Stimulated activated CD4-positive, alpha-beta T cell treated with anti-CD3 and anti-CD28 coated beads, Interleukin-4, amount 100 ng/mL, for 1 hour (primary cell): ENCODE measurements around the gene ACTN4.

ENCODE experiments used
- DNase-seq: peaks from one replicate; pipeline ENCODE4 v3.0.0-alpha.2; 2020

Gene ACTN4

DNA sequence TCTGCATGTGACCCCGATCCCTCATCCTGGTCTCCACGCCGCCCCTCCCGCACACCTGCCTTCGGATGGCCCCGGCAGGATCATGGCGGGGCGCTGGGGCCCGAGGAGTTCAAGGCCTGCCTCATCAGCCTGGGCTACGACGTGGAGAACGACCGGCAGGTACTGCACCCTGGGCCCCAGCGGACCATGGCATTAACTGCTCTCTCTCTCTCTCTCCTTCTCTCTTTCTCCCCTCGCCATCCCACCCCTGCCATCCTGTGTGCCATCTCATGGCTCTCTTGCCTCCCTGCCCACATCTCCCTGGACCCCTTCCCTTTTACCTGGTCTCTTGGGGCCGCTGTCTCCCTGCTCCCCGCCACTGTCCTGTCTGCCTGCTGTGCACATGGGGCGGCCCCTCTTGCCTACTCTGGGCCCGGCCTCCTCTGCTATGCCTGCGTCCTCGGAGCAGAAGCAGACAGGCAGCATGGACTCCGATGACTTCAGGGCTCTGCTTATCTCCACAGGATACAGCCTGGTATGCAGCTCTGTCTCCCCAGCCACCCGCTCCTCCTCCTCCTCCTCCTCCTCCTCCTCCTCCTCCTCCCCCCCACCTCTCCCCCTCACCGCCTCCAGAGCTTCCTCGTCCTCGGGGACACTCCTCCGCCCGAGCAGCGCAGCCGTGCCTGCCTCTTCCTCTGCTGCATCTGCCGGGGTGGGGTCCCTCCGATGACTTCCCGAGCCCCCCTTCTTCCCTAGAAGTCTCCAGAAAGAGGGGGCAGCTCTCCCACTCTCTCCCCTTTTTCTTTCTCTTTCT is 80.6 kb downstream of the ACTN4 start:
- DNase-seq, result no peak

DNA sequence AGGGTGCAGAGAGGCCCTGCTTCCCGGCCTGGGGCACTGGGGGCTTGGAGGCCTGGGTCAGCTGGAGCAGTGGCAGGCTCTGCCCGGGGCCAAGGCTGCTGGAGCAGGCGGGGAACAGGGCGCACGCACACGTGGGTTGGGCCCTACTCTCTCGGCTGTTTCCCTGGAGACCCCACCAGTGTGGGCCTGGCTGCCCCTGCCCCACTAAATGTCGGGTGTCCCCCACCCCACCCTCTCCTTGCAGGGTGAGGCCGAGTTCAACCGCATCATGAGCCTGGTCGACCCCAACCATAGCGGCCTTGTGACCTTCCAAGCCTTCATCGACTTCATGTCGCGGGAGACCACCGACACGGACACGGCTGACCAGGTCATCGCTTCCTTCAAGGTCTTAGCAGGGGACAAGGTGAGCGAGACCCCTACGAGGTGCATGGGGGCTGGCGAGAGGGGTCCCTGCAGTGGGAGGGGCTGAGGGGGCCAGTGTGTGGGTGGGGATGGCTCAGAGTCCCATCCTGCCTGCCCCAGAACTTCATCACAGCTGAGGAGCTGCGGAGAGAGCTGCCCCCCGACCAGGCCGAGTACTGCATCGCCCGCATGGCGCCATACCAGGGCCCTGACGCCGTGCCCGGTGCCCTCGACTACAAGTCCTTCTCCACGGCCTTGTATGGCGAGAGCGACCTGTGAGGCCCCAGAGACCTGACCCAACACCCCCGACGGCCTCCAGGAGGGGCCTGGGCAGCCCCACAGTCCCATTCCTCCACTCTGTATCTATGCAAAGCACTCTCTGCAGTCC is 81.5 kb downstream of the ACTN4 start:
- DNase-seq, result no peak

DNA sequence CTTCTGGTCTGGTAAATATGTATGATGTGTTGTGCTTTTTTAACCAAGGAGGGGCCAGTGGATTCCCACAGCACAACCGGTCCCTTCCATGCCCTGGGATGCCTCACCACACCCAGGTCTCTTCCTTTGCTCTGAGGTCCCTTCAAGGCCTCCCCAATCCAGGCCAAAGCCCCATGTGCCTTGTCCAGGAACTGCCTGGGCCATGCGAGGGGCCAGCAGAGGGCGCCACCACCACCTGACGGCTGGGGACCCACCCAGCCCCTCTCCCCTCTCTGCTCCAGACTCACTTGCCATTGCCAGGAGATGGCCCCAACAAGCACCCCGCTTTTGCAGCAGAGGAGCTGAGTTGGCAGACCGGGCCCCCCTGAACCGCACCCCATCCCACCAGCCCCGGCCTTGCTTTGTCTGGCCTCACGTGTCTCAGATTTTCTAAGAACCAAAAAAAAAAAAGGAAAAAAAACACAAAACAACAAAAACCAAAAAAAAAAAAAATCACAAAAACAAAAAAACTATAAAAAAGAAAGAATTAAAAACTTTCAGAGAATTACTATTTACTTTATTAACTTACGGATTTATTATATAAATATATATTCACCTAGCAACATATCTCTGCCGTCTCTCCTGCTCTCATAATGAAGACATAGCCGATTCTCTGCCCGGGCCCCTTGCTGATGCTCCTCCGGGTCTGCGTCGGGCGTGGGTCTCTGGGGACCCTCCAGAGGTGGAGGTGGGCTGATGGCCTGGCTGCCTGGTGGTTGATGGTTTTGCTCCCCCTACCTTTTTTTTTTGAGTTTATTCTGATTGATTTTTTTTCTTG is 82.4 kb downstream of the ACTN4 start:
- DNase-seq, result peak; percentile 85

DNA sequence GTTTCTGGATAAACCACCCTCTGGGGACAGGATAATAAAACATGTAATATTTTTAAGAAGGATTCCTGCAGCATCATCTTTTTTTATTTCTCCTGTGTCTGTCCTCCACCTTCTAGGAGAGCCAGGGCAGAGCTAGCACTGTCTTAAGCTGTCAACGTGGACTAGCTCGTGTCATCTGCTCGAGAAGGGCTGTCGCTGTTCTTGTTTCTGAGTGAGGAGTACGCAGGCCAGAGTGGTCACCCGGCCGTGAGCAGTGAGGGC is 83.0 kb downstream of the ACTN4 start:
- no peak for DNase-seq

DNA sequence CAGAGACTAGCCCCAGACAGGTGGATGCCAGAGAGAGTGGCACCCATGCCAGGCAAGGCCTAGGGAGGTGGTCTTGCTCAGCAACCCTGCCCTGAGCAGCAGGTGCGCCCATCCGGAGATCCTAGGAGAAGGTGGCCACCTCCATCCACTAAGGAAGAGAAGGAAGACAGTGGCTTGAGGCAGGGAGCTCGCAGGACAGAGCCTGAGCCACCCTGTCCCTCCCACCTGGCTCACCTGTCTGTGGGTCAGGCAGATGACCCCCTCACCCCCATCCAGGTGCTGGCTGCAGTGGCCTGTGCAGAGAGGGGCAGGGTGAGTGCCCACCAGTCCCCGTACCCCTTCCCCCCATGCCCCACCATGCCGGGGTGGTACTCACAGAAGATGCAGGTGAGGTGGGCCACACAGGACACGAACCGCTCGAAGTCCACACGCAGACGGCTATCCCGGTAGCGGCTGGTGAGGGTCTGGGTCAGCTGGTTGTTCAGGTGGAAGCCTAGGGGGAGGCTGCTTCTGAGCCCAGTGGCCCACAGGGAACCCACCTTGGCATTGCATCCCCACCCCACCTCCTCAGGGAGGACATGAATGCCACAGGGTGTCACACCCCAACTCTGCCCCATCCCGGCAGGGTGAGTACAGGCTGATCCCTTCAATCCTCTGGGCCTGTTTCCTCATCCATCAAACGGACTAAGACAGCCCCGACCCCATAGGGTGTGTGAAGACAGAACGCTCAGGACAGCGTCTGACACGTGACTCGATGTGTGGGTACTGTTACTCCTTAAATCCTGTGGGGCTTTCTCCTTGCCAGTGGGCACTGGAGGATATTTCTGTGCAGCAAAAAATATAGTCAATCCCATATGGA is 83.5 kb downstream of the ACTN4 start:
- DNase-seq, result no peak

DNA sequence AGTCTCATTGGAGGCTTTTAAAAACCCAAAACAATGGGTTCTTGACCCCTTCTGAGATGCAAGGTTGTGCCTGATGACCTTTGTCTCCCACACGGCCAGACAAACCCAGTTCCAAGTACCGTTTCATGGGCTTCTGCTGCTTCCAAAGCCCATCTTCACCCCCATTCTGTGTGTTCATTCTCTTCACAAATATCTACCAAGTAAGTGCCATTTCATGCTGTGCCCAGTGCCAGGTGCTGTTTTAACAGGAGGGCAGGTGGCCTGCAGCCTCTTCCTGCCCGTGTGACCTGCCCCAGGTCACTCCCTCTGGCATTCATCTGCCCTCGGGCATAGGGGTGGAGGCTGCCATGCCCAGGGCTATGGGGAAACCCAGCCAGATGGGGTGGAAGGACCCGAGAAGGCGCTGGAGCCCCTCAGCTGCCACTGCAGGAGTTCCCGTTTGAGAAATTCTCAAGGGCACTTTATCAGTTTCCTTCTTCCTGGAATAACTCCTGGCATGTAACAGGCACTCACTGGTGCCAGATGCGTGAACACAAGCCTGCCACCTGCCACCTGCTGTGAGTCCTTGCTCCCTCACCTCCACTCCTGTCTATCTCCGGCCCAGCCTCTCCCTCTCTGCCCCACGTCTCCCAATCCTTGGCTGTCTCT is 84.3 kb downstream of the ACTN4 start:
- DNase-seq, result no peak

DNA sequence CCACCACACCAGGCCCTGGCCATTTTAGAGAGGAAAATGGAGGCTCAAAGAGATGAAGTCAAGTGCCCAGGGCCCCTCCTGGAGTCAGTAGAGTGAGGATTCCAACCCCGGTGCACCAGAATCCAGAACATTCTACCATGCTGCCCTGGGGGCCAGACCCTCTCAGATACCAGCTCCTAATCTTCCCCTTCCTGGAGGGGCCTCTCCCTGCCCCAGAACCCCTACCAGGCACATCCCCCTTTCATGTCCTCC is 85.7 kb downstream of the ACTN4 start:
- DNase-seq, result no peak

DNA sequence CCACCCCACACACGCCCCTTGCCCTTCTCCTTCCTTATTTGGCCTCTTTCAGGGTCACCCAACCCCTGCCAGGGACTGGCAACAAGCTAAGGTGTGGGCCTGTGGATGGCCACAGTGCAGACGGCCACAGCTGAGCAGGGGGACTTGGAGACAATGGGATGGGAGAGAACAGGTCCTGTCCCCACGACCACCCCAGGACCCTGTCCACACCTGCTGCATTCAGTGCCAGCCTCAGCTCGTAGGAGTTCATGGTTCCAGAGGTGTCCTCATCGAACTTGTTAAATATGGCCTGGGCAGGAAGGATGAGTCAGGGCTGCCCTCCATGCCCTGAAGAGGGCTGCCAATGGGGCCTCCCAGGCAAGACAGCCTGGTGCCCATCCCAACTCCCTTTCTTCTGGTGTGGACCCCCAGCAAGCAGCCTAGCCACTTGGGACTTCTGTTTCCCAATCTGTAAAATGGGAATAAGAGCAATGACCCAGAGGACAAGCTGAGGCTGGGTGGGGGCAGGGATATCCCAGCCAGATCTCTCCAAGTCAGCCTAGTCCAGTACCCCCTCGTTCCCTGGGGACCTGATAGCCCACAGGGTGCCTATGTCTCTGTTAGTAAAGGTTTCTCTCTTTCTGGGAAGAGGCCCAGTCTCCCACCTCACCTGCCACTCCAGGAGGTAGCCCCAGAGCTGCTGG is 86.2 kb downstream of the ACTN4 start:
- no peak for DNase-seq

DNA sequence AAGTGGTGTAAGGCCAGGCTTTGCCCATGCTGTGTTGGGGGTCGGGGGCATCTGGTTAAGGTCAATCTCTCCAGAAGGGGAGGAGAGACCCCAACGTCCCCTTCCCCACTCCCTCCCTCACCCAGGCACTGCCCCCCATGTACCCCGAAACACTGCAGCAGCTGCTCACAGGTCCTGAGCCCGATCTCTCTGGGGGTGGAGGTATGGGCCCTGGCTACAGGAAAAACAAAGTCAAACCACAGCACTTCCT is 86.7 kb downstream of the ACTN4 start:
- no peak for DNase-seq

DNA sequence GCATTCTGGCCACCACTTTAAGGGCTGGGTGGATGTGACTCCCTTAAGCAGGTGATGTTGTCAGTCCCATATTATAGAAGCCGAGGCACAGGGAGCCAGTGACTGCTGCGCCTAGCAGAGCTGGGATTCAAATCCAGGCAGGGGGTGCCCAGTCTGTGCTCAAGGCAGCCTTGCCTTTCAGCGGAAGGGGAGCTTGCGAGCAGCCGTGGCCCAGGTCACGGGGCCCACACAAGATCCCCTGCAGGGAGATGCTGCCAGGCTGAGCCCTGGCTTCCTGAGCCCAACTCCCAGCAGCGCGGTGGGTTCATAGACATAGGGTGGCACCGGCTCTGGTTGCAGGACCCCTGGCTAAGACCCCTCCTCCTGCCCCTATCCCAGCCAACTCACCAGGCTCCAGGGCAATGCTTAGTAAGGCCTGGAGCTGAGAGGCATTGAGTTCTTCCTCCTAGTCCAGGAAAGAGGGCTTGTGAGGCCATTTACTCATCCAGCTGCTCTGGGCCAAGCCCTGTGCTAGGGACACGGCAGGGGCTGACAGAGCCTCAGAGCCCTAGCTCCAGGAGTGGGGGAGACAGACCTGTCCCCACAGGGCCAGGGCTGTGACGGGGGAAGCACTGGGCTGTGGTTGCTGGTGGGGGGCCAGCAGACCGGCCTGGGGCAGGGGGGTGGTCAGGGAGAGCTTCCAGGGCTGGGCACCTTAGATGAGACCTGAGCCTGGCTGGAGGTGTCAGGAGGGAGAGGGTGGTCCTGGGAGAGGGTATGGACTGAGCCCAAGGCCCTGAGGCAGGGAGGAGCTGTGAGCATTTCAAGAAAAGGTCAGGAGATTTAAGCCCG is 87.2 kb downstream of the ACTN4 start:
- DNase-seq, result no peak

DNA sequence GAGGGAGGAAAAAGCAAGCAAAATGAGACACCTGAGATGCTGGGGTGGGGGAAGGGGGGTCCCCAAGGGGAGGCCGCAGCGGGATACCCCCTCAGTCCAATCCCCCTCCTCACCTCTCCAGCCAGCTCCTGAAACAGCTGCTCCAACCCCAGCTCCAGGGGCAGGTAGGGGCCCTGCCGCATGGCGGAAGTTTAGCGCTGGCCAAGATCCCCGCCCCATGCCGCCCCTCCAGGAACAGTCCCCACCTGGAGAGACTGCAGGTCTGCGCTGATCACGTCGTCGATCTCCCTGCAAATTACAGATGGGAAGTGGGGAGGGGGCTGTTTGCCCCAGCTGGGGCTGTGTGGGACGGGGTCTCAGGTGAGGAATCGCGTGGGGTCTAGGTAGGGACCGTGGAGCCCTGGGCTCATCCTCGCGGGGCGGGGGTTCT is 87.8 kb downstream of the ACTN4 start:
- no peak for DNase-seq

DNA sequence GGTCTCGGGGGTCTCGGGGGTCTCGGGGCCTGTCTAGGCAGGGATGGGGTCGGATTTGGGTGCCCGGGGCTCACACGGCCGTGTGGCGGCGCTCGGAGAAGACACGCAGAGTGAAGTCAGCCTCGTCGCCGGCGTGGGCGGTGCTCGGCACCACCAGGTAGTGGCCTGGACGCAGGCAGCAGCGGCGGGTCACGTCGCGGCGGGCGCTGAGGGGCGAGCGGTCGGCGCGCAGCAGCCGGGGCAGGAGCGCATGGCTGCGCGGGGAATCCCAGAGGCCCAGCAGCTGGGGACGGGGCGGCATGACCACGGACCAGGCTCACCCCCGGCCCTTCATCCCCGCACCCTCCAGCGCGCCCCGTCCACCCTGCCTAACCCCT is 88.6 kb downstream of the ACTN4 start:
- peak; percentile 66 for DNase-seq

DNA sequence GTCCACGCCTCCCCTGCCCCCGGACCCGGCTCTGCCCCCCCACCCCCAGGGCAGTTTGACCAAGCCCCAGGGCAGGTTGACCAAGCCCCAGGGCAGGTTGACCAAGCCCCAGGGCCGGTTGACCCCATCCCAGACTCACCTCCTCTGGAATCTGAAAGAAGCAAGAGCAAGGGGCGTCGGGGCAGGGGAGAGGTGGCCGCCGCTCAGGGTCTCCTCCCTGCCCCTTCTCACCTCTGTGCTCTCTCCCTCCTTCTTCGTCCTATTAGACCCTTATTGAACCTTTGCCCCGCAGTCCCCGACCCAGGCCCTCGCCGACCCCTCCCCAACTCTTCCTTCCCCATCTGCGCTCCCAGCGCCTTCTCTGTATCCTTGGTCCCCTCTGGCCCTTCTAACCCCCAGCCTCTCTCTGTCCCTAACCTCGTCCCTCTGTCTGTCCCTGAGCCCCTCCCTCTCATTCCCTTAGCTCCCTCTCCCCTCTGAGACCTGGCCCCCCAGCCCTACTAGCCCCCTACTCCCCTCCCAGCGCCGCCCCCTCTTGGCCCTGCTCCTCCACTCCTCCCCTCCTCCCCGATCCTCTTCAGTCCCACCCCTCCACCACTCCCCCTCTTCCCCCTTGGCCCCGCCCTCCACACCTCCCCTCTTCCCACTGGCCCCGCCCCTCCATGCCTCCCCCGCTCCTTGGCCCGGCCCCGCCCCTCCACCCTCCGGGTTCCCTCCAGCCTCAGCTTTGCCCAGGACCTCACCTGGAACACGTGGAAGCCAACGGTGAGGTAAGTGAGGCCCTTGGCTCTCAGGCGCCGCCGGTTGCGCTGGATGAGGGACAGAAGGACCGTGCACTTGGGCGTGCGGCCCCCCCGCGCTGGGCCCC is 89.2 kb downstream of the ACTN4 start:
- DNase-seq, result peak; percentile 73

DNA sequence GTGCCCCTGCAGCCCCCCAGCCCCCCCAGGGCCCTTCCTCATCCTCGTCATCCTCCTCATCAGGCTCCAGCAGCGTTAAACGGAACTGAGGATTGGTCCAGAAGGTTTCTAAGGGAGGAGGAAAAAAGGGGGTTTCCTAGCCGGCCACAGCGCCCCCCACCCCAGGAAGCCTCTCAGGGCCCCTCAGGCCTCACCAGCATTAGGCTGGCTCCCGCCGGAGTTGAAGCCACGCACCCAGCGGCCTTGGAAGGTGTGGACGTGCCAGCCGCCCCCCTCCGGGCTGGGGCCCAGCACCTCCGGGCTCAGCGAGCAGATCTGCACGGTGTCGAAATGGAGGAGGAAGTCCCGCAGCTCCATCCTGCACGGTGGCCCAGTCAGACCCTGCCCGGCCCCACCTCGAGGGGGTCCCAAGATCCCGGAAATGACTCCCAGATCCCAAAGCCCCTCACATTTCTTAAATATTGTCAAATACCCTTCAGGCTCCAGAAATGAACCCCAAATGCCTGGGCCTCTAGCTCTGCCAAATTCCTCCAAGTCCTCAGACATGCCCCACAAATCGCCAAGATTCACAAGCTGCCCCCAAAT is 89.9 kb downstream of the ACTN4 start:
- no peak for DNase-seq

DNA sequence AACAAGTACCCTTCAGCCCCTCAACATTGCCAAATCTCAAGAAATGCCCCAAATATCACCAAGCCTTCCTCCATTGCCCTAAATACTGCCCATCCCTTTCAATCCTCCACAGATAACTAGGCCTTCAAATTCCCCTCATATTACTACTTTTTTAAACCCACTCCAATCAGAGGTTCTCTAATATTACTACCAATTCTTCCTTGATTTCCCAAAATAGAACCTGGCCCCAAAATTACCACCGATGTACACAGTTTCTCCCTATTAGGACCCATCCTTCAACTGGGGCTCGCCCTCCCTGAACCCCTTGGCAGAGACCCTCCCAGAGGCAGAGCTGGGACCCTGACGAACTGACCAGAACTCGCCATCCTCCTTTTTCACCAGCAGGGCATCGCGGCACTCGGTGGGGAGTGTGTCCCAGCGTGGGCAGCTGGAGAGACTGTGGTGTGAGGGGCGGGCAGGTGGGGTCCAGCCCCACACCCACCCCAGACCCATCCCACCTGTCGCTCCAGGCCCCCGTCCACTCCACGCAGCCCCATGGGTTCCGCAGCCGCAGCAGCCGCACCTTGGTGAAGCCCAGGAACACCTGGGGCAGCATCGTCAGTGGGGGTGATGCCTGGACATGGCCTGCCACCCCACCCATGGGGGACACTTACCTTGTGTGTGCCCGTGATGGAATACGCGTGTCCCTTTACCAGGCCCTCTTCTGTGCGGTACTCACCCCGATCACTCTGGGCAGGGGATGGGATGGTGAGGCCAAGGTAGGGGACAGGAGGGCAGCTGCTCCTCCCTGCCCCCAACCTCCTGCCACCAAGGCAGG is 90.7 kb downstream of the ACTN4 start:
- no peak for DNase-seq

DNA sequence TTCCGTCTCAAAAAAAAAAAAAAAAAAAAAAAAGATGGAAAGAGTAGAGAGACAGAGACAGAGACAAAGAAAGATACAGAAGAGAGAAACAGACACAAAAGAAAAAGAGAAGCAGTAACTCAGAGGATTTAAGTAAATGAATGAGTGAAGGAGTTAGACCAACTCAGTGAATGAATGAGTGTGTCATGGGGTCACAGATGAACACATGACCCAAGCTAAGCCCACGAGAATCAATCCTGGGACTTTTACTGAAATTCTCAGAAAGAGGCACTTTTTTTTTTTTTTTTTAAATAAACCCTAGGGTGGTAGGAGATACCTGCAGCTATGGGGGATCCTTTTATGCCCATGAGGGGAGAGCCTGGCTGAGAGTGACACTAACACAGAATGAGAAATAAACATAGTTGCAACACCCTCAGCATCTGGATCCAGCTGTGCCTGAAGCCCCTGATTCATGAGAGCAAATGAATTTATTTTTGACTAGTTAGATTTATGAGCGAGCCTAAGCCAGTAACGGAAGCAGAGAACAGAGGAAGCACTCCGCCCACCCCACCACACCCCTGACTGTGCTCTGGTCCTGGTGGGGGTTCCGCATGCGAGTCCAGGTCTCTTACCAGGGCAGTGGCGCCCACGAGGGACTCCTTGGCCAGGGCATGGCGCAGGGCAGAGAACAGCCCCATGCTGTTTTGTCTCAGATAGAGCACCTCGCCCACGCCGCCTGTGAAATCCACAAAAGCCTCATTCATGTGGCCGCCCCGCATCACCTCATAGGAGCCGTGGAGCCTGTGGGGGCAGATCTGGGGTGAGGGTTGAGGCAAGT is 92.2 kb downstream of the ACTN4 start:
- DNase-seq, result no peak

DNA sequence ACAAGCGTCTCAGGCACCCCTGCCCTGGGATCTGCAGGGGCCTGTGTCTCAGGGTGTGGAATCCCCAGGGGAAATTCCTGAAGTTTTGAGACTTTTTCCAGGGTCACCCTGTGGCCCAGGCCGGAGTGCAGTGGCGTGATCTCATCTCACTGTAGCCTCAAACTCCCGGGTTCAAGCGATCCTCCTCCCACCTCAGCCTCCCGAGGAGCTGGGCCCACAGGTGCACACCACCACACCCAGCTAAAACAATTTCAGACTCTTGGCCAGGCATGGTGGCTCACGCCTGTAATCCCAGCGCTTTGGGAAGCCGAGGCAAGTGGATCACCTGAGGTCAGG is 92.8 kb downstream of the ACTN4 start:
- DNase-seq, result no peak

DNA sequence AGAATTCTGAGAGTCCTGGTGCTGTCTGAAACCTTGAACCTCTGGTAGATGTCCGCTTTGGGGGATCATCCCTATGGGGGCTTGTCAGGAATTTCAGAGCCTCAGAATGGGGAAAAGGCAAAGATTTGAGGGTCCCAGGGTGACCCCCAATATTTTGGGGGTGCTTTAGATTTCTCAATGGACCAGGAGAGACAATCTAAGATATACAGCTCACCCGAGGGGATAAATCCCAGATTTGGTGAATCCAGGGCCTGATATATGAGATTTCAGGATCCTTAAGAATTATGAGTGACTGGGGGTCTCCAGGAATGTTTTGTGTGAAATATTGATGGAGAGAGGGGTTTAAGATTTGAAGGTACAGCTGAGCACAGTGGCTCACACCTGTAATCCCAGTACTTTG is 93.5 kb downstream of the ACTN4 start:
- no peak for DNase-seq
